GM12878 (cell line): Measurements from ENCODE around the gene LDLRAD4. TPM values are rescaled to one million over a fixed set of nuclear protein-coding genes. Genes with fewer than 3 reads are reported as not detected.

Experiments used
- ATAC-seq: fragments of 200-7000 bp; cut with Tn5 transposase; 3 replicates; pipeline ENCODE4 v1.9.1; 2020; ENCODE audit warnings: mild to moderate bottlenecking, moderate library complexity
- BruUV-seq: library from RNA; stranded (reverse); fragments of 400-500 nt; replicated peaks from 2 replicates; lab custom pipeline; 2021; lab: Mats Ljungman, UMichigan
- CTCF ChIA-PET: fragments of 300-600 bp; sonication (Branson Sonifier 250); formaldehyde crosslinking; extraction: SDS; loops from one replicate; lab custom pipeline; 2021; ENCODE audit warnings: inconsistent platforms; lab: Yijun Ruan, JAX
- POLR2A ChIA-PET: fragments of 350-600 bp; formaldehyde crosslinking; extraction: SDS; loops from one replicate; lab custom pipeline; 2021; ENCODE audit warnings: inconsistent platforms; lab: Charles Lee
- RAD21 ChIA-PET: fragments of 300-600 bp; sonication (Branson Sonifier 250); formaldehyde crosslinking; loops from one replicate; lab custom pipeline; 2023; ENCODE audit warnings: antibody characterized with exemption; ENCODE audit not compliant: unreplicated experiment; lab: Charles Lee
- SMC1A ChIA-PET: fragments of 300-600 bp; sonication (Branson Sonifier 250); formaldehyde crosslinking; loops from one replicate; lab custom pipeline; 2023; ENCODE audit not compliant: unreplicated experiment, uncharacterized antibody; lab: Charles Lee
- DNase-seq: peaks from one replicate; pipeline ENCODE4 v3.0.0-alpha.2; 2011; ENCODE audit warnings: low read depth, low spot score
- FAIRE-seq: peaks from 3 replicates; lab custom pipeline; 2011; peaks lifted over from hg19 to GRCh38; lab: Jason Lieb, UNC
- H2AFZ ChIP-seq: 2 replicates; pipeline ENCODE4 v1.6.0; 2011; ENCODE audit warnings: low read depth, low read length, control low read depth; ENCODE audit not compliant: control insufficient read depth
- H3K27ac ChIP-seq: 2 replicates; pipeline ENCODE4 v1.5.1; 2011; ENCODE audit warnings: control low read depth; ENCODE audit not compliant: control insufficient read depth, insufficient read depth
- H3K27me3 ChIP-seq, 2 experiments: replicated peaks in 1 of 2; 2 replicates each; pipeline versions ENCODE4 v1.6.0 to v1.6.1; 2011; ENCODE audit warnings: low read length in 1 of 2; ENCODE audit not compliant: control insufficient read depth in 2 of 2, insufficient read depth in 2 of 2
- H3K36me3 ChIP-seq, 2 experiments: 2 replicates each; pipeline ENCODE4 v1.5.1; 2011; ENCODE audit warnings: low read length in 1 of 2; ENCODE audit not compliant: control insufficient read depth in 2 of 2, insufficient read depth in 2 of 2
- H3K4me1 ChIP-seq: 2 replicates; pipeline ENCODE4 v1.6.1; 2011; ENCODE audit warnings: mild to moderate bottlenecking, low read length, moderate library complexity, mixed read lengths; ENCODE audit not compliant: control insufficient read depth, insufficient read depth
- H3K4me2 ChIP-seq: 2 replicates; pipeline ENCODE4 v1.6.0; 2011; ENCODE audit warnings: control low read depth; ENCODE audit not compliant: control insufficient read depth, insufficient read depth
- H3K4me3 ChIP-seq: fragments of 200-600 bp; sonication (generic); 2 replicates; pipeline ENCODE4 v1.5.1; 2016
- H3K79me2 ChIP-seq: 2 replicates; pipeline ENCODE4 v1.6.0; 2011; ENCODE audit warnings: low read length; ENCODE audit not compliant: control insufficient read depth, insufficient read depth
- H3K9ac ChIP-seq: 2 replicates; pipeline ENCODE4 v1.8.0; 2011; ENCODE audit warnings: low read length, control low read depth, mixed read lengths; ENCODE audit not compliant: control insufficient read depth, insufficient read depth
- H3K9me3 ChIP-seq: replicated peaks from 3 replicates; pipeline ENCODE4 v1.5.1; 2011; ENCODE audit warnings: mild to moderate bottlenecking, low read length; ENCODE audit not compliant: control insufficient read depth, insufficient read depth
- H4K20me1 ChIP-seq: 2 replicates; pipeline ENCODE4 v1.6.0; 2011; ENCODE audit not compliant: control insufficient read depth, insufficient read depth
- ASH2L ChIP-seq: fragments of 300-600, 200-600 bp; sonication (generic); IDR thresholded peaks from 2 replicates; pipeline ENCODE4 v1.6.1; 2017; ENCODE audit warnings: low read depth, mild to moderate bottlenecking, borderline replicate concordance
- CBX5 ChIP-seq: sonication (generic); IDR thresholded peaks from 2 replicates; pipeline ENCODE4 v1.6.1; 2016; ENCODE audit warnings: low read depth, moderate library complexity, mild to moderate bottlenecking, inconsistent platforms
- ETV6 ChIP-seq, 2 experiments: fragments of 450-650 bp in 1 of 2; IDR thresholded peaks in 1 of 2; conservative IDR thresholded peaks in 1 of 2; 2 replicates each; pipeline ENCODE4 v1.6.1; 2014; ENCODE audit warnings: antibody characterized with exemption in 1 of 2, borderline replicate concordance in 1 of 2, low read depth in 1 of 2, mild to moderate bottlenecking in 1 of 2, moderate library complexity in 1 of 2
- FOXM1 ChIP-seq: IDR thresholded peaks from 2 replicates; pipeline ENCODE4 v1.6.1; 2012; ENCODE audit warnings: low read depth, mild to moderate bottlenecking, inconsistent platforms, low read length, moderate library complexity
- HDAC6 ChIP-seq: fragments of 200-600 bp; sonication (generic); IDR thresholded peaks from one replicate; pipeline ENCODE4 v1.8.0; 2017; ENCODE audit warnings: antibody characterized with exemption; ENCODE audit not compliant: unreplicated experiment
- KLF5 ChIP-seq: fragments of 450-650 bp; IDR thresholded peaks from 2 replicates; pipeline ENCODE4 v1.6.1; 2014; ENCODE audit warnings: mild to moderate bottlenecking; ENCODE audit not compliant: partially characterized antibody
- MYC ChIP-seq: IDR thresholded peaks from 2 replicates; pipeline ENCODE4 v1.6.1; 2011; ENCODE audit warnings: mild to moderate bottlenecking, low read length, moderate library complexity, inconsistent platforms; ENCODE audit not compliant: insufficient read depth, insufficient replicate concordance, insufficient read length, severe bottlenecking
- NFYB ChIP-seq: IDR thresholded peaks from 2 replicates; pipeline ENCODE4 v1.6.1; 2011; ENCODE audit warnings: low read depth, mild to moderate bottlenecking, low read length, improper control_type of control experiment, moderate library complexity; ENCODE audit not compliant: insufficient read depth
- NRF1 ChIP-seq: conservative IDR thresholded peaks from 2 replicates; pipeline ENCODE4 v1.6.1; 2011; ENCODE audit warnings: mild to moderate bottlenecking, low read depth, low read length, improper control_type of control experiment
- ZBED1 ChIP-seq: IDR thresholded peaks from 2 replicates; pipeline ENCODE4 v1.6.1; 2016; ENCODE audit warnings: borderline replicate concordance
- WGBS: methylation state at CpG from one replicate; pipeline ENCODE4 v1.1.6; 2016; ENCODE audit warnings: low lambda C conversion rate; ENCODE audit not compliant: insufficient replicate concordance, insufficient coverage; ENCODE audit errors: missing lambda C conversion rate; 5-methylcytosine and 5-hydroxymethylcytosine counted together
- in situ Hi-C: fragments of 300-500 bp; cut with MboI; formaldehyde crosslinking; loops from 9 replicates; pipeline ENCODE4 v1.14.3; 2018; ENCODE audit warnings: mixed read lengths
- intact Hi-C: fragments of 100-400 bp; cut with micrococcal nuclease; formaldehyde crosslinking; loops from one replicate; pipeline ENCODE4 v1.14.2; 2022; ENCODE audit not compliant: unreplicated experiment
- polyA plus RNA-seq, 11 experiments: library from polyadenylated mRNA; depleted of rRNA in 4 of 11; unstranded in 6 of 11; stranded (reverse) in 5 of 11; fragments of >200 nt; fragmentation: Nextera tagmentation in 4 of 11; fragmentation: Illumina TruSeq in 1 of 11; extraction: Ambion mirVana in 4 of 11; extraction: Trizol in 1 of 11; gene quantifications; 1 replicate in 1 of 11; 2 replicates in 10 of 11; pipeline versions ENCODE4 v1.2.1 to v1.2.3, GENCODE V29; 2011 to 2016; ENCODE audit warnings: inconsistent platforms in 2 of 11, missing spikeins in 2 of 11, low read depth in 1 of 11
- total RNA-seq, 4 experiments: library from RNA; depleted of rRNA in 3 of 4; stranded (reverse); fragments of >200 nt in 3 of 4; fragmentation: Illumina TruSeq in 1 of 4; extraction: Trizol in 1 of 4; gene quantifications; 2 replicates each; pipeline versions ENCODE4 v1.2.1 to v1.2.3, GENCODE V29; 2013 to 2021
- TF ChIP-seq, protein P1 (sequence below): fragments of 150-350 bp; IDR thresholded peaks from 2 replicates; pipeline ENCODE4 v1.6.1; 2016; ENCODE audit warnings: low read depth, low read length
- TF ChIP-seq, protein P2 (sequence below): IDR thresholded peaks from 2 replicates; pipeline ENCODE4 v1.6.1; 2011; ENCODE audit warnings: borderline replicate concordance, low read depth, mild to moderate bottlenecking, moderate library complexity, mixed read lengths, low read length; ENCODE audit not compliant: insufficient read depth; ENCODE audit errors: extremely low read length
- TF ChIP-seq, protein P3 (sequence below): fragments of 150-350 bp; IDR thresholded peaks from 2 replicates; pipeline ENCODE4 v1.6.1; 2014; ENCODE audit warnings: mild to moderate bottlenecking, low read depth, low read length
- TF ChIP-seq, protein P4 (sequence below): IDR thresholded peaks from 2 replicates; pipeline ENCODE4 v1.6.1; 2012; ENCODE audit warnings: low read depth, low read length, improper control_type of control experiment

LDLRAD4 gene
- total and polyA plus RNA-seq, 10 of the 15 experiments (the other 5 are each of a cell fraction or from before 2014, with no cell fraction given): 2.7 to 16.8 (median 11.2) TPM

DNA sequence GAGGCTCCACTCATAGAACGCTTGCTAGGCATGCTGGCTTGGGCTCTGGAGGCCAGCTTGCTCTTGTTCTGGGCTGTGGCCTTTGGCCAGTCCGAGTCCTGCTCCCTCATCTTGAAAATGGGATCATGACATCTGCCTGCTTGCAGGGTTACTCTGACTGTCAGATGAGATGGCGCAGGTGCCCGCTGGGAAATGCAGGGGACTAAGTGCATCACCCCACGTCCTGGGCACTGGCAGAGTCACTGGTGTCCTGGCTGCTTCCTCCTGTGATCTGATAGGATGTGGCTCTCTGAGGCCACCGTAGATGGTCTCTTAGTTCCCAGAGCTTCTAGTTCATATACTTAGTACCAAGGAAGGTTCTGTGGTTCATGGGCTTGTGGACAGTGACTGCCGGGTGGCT lies 18.5 kb downstream of the LDLRAD4 start:
- 13% methylated on average over 7 of the region's 7 CpGs for WGBS

More for the DNA sequence above, 18.5 kb downstream of the LDLRAD4 start:
- Histone ChIP-seq H3K4me1 (no peaks in the 10 kb centered on the region), H3K4me2 (no peak overlapping the region), H4K20me1 (no peaks in the 10 kb centered on the region), H3K27ac (no peak overlapping the region), H3K36me3 (no peaks in the 10 kb centered on the region), H3K4me3 (no peak overlapping the region), H3K9me3 (no peaks in the 10 kb centered on the region), H3K9ac (no peak overlapping the region), H3K79me2 (no peaks in the 10 kb centered on the region), H3K27me3 (peaks cover 0 to 2% of the 10 kb centered on the region in 2 experiments; a peak in 2 of 4 replicates), H2AFZ (no peak overlapping the region)
- RAD21 ChIA-PET: no interaction called here
- BruUV-seq: no TSS peak
- CTCF ChIA-PET: no interaction called here
- POLR2A ChIA-PET: no interaction called here
- DNase-seq (no peak), ATAC-seq (no peak), FAIRE-seq (no peak)
- no peak for TF ChIP-seq ZBED1
- no peak for TF ChIP-seq MYC
- TF ChIP-seq CBX5: no peak
- TF ChIP-seq KLF5: no peak
- no peak for TF ChIP-seq FOXM1
- TF ChIP-seq HDAC6: no peak
- no peak for TF ChIP-seq ASH2L
- no peak for TF ChIP-seq NRF1
- TF ChIP-seq ETV6 (conservative IDR thresholded peaks at IDR 0.05 in 1 of 2, IDR thresholded peaks at IDR 0.05 in 1 of 2; ENCODE audit: borderline replicate concordance in 1 of 2, low read depth in 1 of 2): no peak
- TF ChIP-seq, protein P1, sequence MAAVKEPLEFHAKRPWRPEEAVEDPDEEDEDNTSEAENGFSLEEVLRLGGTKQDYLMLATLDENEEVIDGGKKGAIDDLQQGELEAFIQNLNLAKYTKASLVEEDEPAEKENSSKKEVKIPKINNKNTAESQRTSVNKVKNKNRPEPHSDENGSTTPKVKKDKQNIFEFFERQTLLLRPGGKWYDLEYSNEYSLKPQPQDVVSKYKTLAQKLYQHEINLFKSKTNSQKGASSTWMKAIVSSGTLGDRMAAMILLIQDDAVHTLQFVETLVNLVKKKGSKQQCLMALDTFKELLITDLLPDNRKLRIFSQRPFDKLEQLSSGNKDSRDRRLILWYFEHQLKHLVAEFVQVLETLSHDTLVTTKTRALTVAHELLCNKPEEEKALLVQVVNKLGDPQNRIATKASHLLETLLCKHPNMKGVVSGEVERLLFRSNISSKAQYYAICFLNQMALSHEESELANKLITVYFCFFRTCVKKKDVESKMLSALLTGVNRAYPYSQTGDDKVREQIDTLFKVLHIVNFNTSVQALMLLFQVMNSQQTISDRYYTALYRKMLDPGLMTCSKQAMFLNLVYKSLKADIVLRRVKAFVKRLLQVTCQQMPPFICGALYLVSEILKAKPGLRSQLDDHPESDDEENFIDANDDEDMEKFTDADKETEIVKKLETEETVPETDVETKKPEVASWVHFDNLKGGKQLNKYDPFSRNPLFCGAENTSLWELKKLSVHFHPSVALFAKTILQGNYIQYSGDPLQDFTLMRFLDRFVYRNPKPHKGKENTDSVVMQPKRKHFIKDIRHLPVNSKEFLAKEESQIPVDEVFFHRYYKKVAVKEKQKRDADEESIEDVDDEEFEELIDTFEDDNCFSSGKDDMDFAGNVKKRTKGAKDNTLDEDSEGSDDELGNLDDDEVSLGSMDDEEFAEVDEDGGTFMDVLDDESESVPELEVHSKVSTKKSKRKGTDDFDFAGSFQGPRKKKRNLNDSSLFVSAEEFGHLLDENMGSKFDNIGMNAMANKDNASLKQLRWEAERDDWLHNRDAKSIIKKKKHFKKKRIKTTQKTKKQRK: no peak
- TF ChIP-seq NFYB: no peak
- TF ChIP-seq, protein P2, sequence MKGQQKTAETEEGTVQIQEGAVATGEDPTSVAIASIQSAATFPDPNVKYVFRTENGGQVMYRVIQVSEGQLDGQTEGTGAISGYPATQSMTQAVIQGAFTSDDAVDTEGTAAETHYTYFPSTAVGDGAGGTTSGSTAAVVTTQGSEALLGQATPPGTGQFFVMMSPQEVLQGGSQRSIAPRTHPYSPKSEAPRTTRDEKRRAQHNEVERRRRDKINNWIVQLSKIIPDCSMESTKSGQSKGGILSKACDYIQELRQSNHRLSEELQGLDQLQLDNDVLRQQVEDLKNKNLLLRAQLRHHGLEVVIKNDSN: no peak
- TF ChIP-seq, protein P3, sequence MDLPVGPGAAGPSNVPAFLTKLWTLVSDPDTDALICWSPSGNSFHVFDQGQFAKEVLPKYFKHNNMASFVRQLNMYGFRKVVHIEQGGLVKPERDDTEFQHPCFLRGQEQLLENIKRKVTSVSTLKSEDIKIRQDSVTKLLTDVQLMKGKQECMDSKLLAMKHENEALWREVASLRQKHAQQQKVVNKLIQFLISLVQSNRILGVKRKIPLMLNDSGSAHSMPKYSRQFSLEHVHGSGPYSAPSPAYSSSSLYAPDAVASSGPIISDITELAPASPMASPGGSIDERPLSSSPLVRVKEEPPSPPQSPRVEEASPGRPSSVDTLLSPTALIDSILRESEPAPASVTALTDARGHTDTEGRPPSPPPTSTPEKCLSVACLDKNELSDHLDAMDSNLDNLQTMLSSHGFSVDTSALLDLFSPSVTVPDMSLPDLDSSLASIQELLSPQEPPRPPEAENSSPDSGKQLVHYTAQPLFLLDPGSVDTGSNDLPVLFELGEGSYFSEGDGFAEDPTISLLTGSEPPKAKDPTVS: no peak
- TF ChIP-seq, protein P4, sequence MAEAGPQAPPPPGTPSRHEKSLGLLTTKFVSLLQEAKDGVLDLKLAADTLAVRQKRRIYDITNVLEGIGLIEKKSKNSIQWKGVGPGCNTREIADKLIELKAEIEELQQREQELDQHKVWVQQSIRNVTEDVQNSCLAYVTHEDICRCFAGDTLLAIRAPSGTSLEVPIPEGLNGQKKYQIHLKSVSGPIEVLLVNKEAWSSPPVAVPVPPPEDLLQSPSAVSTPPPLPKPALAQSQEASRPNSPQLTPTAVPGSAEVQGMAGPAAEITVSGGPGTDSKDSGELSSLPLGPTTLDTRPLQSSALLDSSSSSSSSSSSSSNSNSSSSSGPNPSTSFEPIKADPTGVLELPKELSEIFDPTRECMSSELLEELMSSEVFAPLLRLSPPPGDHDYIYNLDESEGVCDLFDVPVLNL: no peak
- in situ Hi-C loops (no loop called here), intact Hi-C loops (loop anchor here (10.0 kb wide), 1 partner anchor 58 kb away; no protein-coding TSS in a partner anchor)
- SMC1A ChIA-PET: no interaction called here
